H1 (cell line): ENCODE data around the gene ZSCAN4. TPM values are rescaled to one million over a fixed set of nuclear protein-coding genes. Genes with fewer than 3 reads are reported as not detected.

Experiments used
- CTCF ChIA-PET: fragments of 300-600 bp; sonication (Branson Sonifier 250); formaldehyde crosslinking; loops from one replicate; lab custom pipeline; 2021; ENCODE audit not compliant: partially characterized antibody; lab: Charles Lee
- POLR2A ChIA-PET: fragments of 300-600 bp; sonication (Branson Sonifier 250); formaldehyde crosslinking; loops from one replicate; lab custom pipeline; 2021; ENCODE audit warnings: inconsistent platforms; ENCODE audit not compliant: partially characterized antibody; lab: Charles Lee
- DNase-seq, 2 experiments: peaks; one replicate each; pipeline versions ENCODE4 v3.0.0 to v3.0.0-alpha.2; 2010 to 2022; ENCODE audit warnings: low spot score in 2 of 2, low read depth in 1 of 2, mixed read lengths in 1 of 2
- FAIRE-seq: peaks from 2 replicates; lab custom pipeline; 2011; peaks lifted over from hg19 to GRCh38; lab: Jason Lieb, UNC
- H2AFZ ChIP-seq: 2 replicates; pipeline ENCODE4 v1.8.1; 2012; ENCODE audit warnings: low read length, inconsistent platforms
- H2AK5ac ChIP-seq: 2 replicates; pipeline ENCODE4 v1.6.1; 2013; ENCODE audit warnings: low read depth, low read length
- H2BK120ac ChIP-seq: replicated peaks from 2 replicates; pipeline ENCODE3; 2013; ENCODE audit warnings: low read depth, low read length, inconsistent platforms
- H2BK12ac ChIP-seq: 2 replicates; pipeline ENCODE4 v1.6.1; 2013; ENCODE audit warnings: low read depth, low read length
- H2BK15ac ChIP-seq: 2 replicates; pipeline ENCODE4 v1.6.1; 2013; ENCODE audit warnings: low read length
- H2BK20ac ChIP-seq: 2 replicates; pipeline ENCODE4 v1.6.1; 2013; ENCODE audit warnings: low read length
- H2BK5ac ChIP-seq: 2 replicates; pipeline ENCODE4 v1.6.1; 2013; ENCODE audit warnings: low read depth, low read length
- H3K14ac ChIP-seq: 2 replicates; pipeline ENCODE4 v1.6.1; 2013; ENCODE audit warnings: inconsistent platforms; ENCODE audit not compliant: insufficient read length
- H3K18ac ChIP-seq: 2 replicates; pipeline ENCODE4 v1.6.1; 2013; ENCODE audit warnings: low read length; ENCODE audit errors: extremely low read depth
- H3K23ac ChIP-seq: 2 replicates; pipeline ENCODE4 v1.6.1; 2013; ENCODE audit warnings: inconsistent platforms; ENCODE audit not compliant: insufficient read length
- H3K23me2 ChIP-seq: 2 replicates; pipeline ENCODE4 v1.6.1; 2013; ENCODE audit warnings: low read depth, low read length
- H3K27ac ChIP-seq: 2 replicates; pipeline ENCODE4 v1.6.1; 2011; ENCODE audit warnings: low read depth, low read length, inconsistent platforms
- H3K27me3 ChIP-seq, 4 experiments: replicated peaks in 1 of 4; 1 replicate in 1 of 4; 2 replicates in 3 of 4; pipeline versions ENCODE4 v1.6.1 to v1.8.1; 2011 to 2013; ENCODE audit warnings: low read length in 3 of 4, mild to moderate bottlenecking in 3 of 4, inconsistent platforms in 2 of 4, mixed read lengths in 2 of 4, moderate library complexity in 1 of 4; ENCODE audit not compliant: control insufficient read depth in 3 of 4, insufficient read depth in 3 of 4; ENCODE audit errors: extremely low read depth in 1 of 4
- H3K36me3 ChIP-seq, 4 experiments: 2 replicates each; pipeline versions ENCODE4 v1.6.1 to v1.8.1; 2011 to 2013; ENCODE audit warnings: mild to moderate bottlenecking in 4 of 4, low read length in 3 of 4, moderate library complexity in 2 of 4, control low read depth in 1 of 4, inconsistent platforms in 1 of 4; ENCODE audit not compliant: insufficient read depth in 4 of 4, control insufficient read depth in 2 of 4
- H3K4ac ChIP-seq: replicated peaks from 2 replicates; pipeline ENCODE3; 2013; ENCODE audit warnings: low read length, low read depth, mixed read lengths, inconsistent platforms; ENCODE audit not compliant: insufficient read length
- H3K4me1 ChIP-seq, 4 experiments: replicated peaks in 1 of 4; 1 replicate in 1 of 4; 2 replicates in 3 of 4; pipeline versions ENCODE4 v1.6.1 to v1.8.1; 2011 to 2013; ENCODE audit warnings: low read length in 3 of 4, inconsistent platforms in 2 of 4, mixed read lengths in 1 of 4; ENCODE audit not compliant: insufficient read depth in 4 of 4, control insufficient read depth in 3 of 4
- H3K4me2 ChIP-seq, 2 experiments: 2 replicates each; pipeline versions ENCODE4 v1.6.1 to v1.8.1; 2011 to 2013; ENCODE audit warnings: low read depth in 2 of 2, low read length in 2 of 2, control low read depth in 1 of 2, inconsistent platforms in 1 of 2, mild to moderate bottlenecking in 1 of 2; ENCODE audit not compliant: insufficient read depth in 1 of 2
- H3K4me3 ChIP-seq, 4 experiments: fragments of 200-600, 300-600 bp in 1 of 4; sonication (generic), shearing (Covaris generic), sonication (Bioruptor Twin) in 1 of 4; 2 replicates each; pipeline versions ENCODE4 v1.5.1 to v1.8.1; 2011 to 2016; ENCODE audit warnings: low read length in 4 of 4, low read depth in 3 of 4, control low read depth in 2 of 4, inconsistent platforms in 2 of 4, mild to moderate bottlenecking in 2 of 4, mixed read lengths in 1 of 4, moderate library complexity in 1 of 4; ENCODE audit not compliant: insufficient read depth in 2 of 4; ENCODE audit errors: extremely low read depth in 1 of 4
- H3K56ac ChIP-seq: replicated peaks from 2 replicates; pipeline ENCODE3; 2013; ENCODE audit warnings: low read depth, mild to moderate bottlenecking, mixed read lengths, low read length, inconsistent platforms; ENCODE audit not compliant: insufficient read length
- H3K79me1 ChIP-seq: 2 replicates; pipeline ENCODE4 v1.6.1; 2013; ENCODE audit warnings: low read depth, low read length, control low read depth
- H3K79me2 ChIP-seq, 2 experiments: 2 replicates each; pipeline versions ENCODE4 v1.6.1 to v1.8.1; 2012 to 2013; ENCODE audit warnings: low read length in 2 of 2, mild to moderate bottlenecking in 2 of 2, inconsistent platforms in 1 of 2; ENCODE audit not compliant: insufficient read depth in 2 of 2, control insufficient read depth in 1 of 2
- H3K9ac ChIP-seq, 4 experiments: replicated peaks in 1 of 4; 1 replicate in 1 of 4; 2 replicates in 3 of 4; pipeline versions ENCODE4 v1.6.1 to v1.8.1; 2011 to 2013; ENCODE audit warnings: low read depth in 3 of 4, low read length in 3 of 4, control low read depth in 2 of 4, mild to moderate bottlenecking in 2 of 4, moderate library complexity in 2 of 4, inconsistent platforms in 1 of 4; ENCODE audit errors: extremely low read depth in 1 of 4
- H3K9me3 ChIP-seq, 2 experiments: 2 replicates each; pipeline versions ENCODE4 v1.6.1 to v1.8.1; 2012 to 2013; ENCODE audit warnings: mild to moderate bottlenecking in 2 of 2, moderate library complexity in 2 of 2, control low read depth in 1 of 2, inconsistent platforms in 1 of 2, low read depth in 1 of 2, low read length in 1 of 2, mixed read lengths in 1 of 2; ENCODE audit not compliant: insufficient read depth in 2 of 2
- H4K20me1 ChIP-seq, 2 experiments: replicated peaks in 1 of 2; 2 replicates each; pipeline versions ENCODE3 to v1.8.1; 2011 to 2013; ENCODE audit warnings: inconsistent platforms in 2 of 2, low read length in 2 of 2, mild to moderate bottlenecking in 1 of 2; ENCODE audit not compliant: insufficient read depth in 2 of 2, control insufficient read depth in 1 of 2
- H4K5ac ChIP-seq: 2 replicates; pipeline ENCODE4 v1.6.1; 2013; ENCODE audit warnings: low read length, low read depth, mixed read lengths, inconsistent platforms; ENCODE audit not compliant: insufficient read length
- H4K8ac ChIP-seq: 2 replicates; pipeline ENCODE4 v1.8.0; 2013; ENCODE audit warnings: mild to moderate bottlenecking, moderate library complexity, low read length, inconsistent platforms; ENCODE audit not compliant: insufficient read depth; ENCODE audit errors: extremely low read depth
- H4K91ac ChIP-seq: replicated peaks from 2 replicates; pipeline ENCODE3; 2013; ENCODE audit warnings: low read length, mixed read lengths, inconsistent platforms; ENCODE audit not compliant: insufficient read length
- ASH2L ChIP-seq: fragments of 200-600, 300-600 bp; sonication (generic); IDR thresholded peaks from one replicate; pipeline ENCODE4 v1.7.1; 2017; ENCODE audit warnings: low read length
- BACH1 ChIP-seq: IDR thresholded peaks from 2 replicates; pipeline ENCODE4 v1.6.1; 2012; ENCODE audit warnings: low read length, improper control_type of control experiment
- CEBPB ChIP-seq: IDR thresholded peaks from 2 replicates; pipeline ENCODE4 v1.6.1; 2012; ENCODE audit warnings: low read depth, low read length
- CHD1 ChIP-seq: IDR thresholded peaks from 2 replicates; pipeline ENCODE4 v1.6.1; 2012; ENCODE audit warnings: low read depth, low read length, improper control_type of control experiment
- CHD2 ChIP-seq: IDR thresholded peaks from 2 replicates; pipeline ENCODE4 v1.6.1; 2012; ENCODE audit warnings: low read length, improper control_type of control experiment
- CREB1 ChIP-seq: IDR thresholded peaks from 2 replicates; pipeline ENCODE4 v1.6.1; 2012; ENCODE audit warnings: inconsistent platforms
- E2F6 ChIP-seq: IDR thresholded peaks from 2 replicates; pipeline ENCODE4 v1.6.1; 2012; ENCODE audit warnings: inconsistent platforms
- HDAC2 ChIP-seq, 2 experiments: fragments of 300-600 bp in 1 of 2; sonication (generic) in 1 of 2; IDR thresholded peaks; 2 replicates each; pipeline ENCODE4 v1.6.1; 2011 to 2012; ENCODE audit warnings: low read depth in 2 of 2, low read length in 2 of 2, mild to moderate bottlenecking in 2 of 2, moderate library complexity in 2 of 2, borderline replicate concordance in 1 of 2, inconsistent platforms in 1 of 2
- HDAC6 ChIP-seq: IDR thresholded peaks from one replicate; pipeline ENCODE4 v1.7.1; 2012; ENCODE audit warnings: low read depth, mild to moderate bottlenecking, inconsistent platforms, low read length, moderate library complexity
- MAFK ChIP-seq: IDR thresholded peaks from 2 replicates; pipeline ENCODE4 v1.6.1; 2012; ENCODE audit warnings: low read depth, mild to moderate bottlenecking, improper control_type of control experiment, low read length
- RBBP5 ChIP-seq: IDR thresholded peaks from 2 replicates; pipeline ENCODE4 v1.7.1; 2012; ENCODE audit warnings: low read depth, mild to moderate bottlenecking, inconsistent platforms, low read length, moderate library complexity, borderline replicate concordance
- RFX5 ChIP-seq: IDR thresholded peaks from 2 replicates; pipeline ENCODE4 v1.6.1; 2011; ENCODE audit warnings: low read depth, low read length, improper control_type of control experiment, borderline replicate concordance
- TBP ChIP-seq: IDR thresholded peaks from 2 replicates; pipeline ENCODE4 v1.6.1; 2011; ENCODE audit warnings: low read depth, low read length, improper control_type of control experiment
- TEAD4 ChIP-seq: IDR thresholded peaks from 2 replicates; pipeline ENCODE4 v1.6.1; 2012; ENCODE audit warnings: low read depth, low read length, inconsistent platforms, mixed read lengths
- WGBS, 2 experiments: shearing (Covaris generic) in 1 of 2; methylation state at CpG; one replicate each; pipeline versions ENCODE4 v1.1.6 to v1.1.7; 2013 to 2015; ENCODE audit warnings: low lambda C conversion rate in 2 of 2, mixed read lengths in 2 of 2, inconsistent platforms in 1 of 2, low coverage in 1 of 2, missing lambda C conversion rate in 1 of 2; ENCODE audit not compliant: insufficient replicate concordance in 2 of 2, insufficient coverage in 1 of 2, insufficient read length in 1 of 2; ENCODE audit errors: extremely low coverage in 1 of 2, missing lambda C conversion rate in 1 of 2; 5-methylcytosine and 5-hydroxymethylcytosine counted together
- polyA plus RNA-seq, 7 experiments: library from polyadenylated mRNA; depleted of rRNA in 3 of 7; stranded (reverse) in 5 of 7; unstranded in 2 of 7; fragments of >200 nt in 5 of 7; fragments of 200-250 nt in 2 of 7; gene quantifications; 1 replicate in 5 of 7; 2 replicates in 1 of 7; 4 replicates in 1 of 7; pipeline versions ENCODE4 v1.2.1 to v1.2.3, GENCODE V29; 2011 to 2013; ENCODE audit warnings: missing spikeins in 2 of 7, mixed read lengths in 2 of 7
- total RNA-seq: library from RNA; stranded (reverse); fragmentation: NEBNext Ultra II Directional; extraction: Animal tissue kit (Norgen Biotek cat#: 25700); gene quantifications from 2 replicates; pipeline ENCODE4 v1.2.1, GENCODE V29; 2021

Gene ZSCAN4
- total and polyA plus RNA-seq, 2 of the 8 experiments (the other 6 are each of a cell fraction or from before 2014, with no cell fraction given) = not detected

DNA sequence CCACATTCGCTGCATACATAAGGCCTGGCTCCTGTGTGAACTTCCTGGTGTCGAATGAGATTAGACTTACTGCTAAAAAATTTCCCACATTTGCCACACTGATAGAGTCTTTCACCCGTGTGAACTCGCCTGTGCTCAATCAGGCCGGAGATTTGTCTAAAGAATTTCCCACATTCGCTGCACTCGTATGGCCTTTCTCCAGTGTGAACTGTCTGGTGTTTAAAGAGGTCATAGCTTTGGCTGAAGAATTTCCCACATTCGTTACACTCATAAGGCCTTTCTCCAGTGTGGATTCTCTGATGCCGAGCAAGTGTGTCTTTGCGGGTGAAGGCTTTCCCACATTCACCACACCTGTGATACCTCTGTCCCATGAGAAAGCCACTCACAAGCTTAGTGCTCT is 52.1 kb downstream of the ZSCAN4 start:
- Histone ChIP-seq H2BK15ac (no peak overlapping the region), H4K5ac (no peak overlapping the region), H3K27ac (no peak overlapping the region), H2BK12ac (no peak overlapping the region), H3K56ac (no peak overlapping the region), H3K36me3 (peaks cover 11 to 32% (median 25%) of the 10 kb centered on the region in 4 experiments; a peak in 7 of 8 replicates), H3K4me1 (peaks cover 0 to 8% (median 5%) of the 10 kb centered on the region in 4 experiments; a peak in 4 of 7 replicates), H3K4ac (no peak overlapping the region), H3K9ac (no peak overlapping the region), H3K14ac (no peak overlapping the region), H3K4me3 (no peak overlapping the region), H3K9me3 (peaks cover 7 to 9% of the 10 kb centered on the region in 2 experiments; a peak in 3 of 4 replicates), H4K20me1 (peaks cover 0 to 7% of the 10 kb centered on the region in 2 experiments), H3K79me1 (no peaks in the 10 kb centered on the region), H3K18ac (no peak overlapping the region), H2BK120ac (no peak overlapping the region), H2AK5ac (no peak overlapping the region), H2BK5ac (no peak overlapping the region), H4K91ac (no peak overlapping the region), H4K8ac (no peak overlapping the region), H3K27me3 (0 out of 7 replicates have a peak, but pooled peaks cover 0 to 2% (median 0%) of the 10 kb centered on the region in 4 experiments), H3K23ac (no peak overlapping the region), H3K4me2 (no peak overlapping the region), H3K79me2 (peaks cover 0 to 2% of the 10 kb centered on the region in 2 experiments; a peak in 1 of 4 replicates), H2AFZ (no peak overlapping the region), H3K23me2 (no peaks in the 10 kb centered on the region), H2BK20ac (no peak overlapping the region)
- CTCF ChIA-PET = no interaction called here
- DNase-seq (peak in 1 of 2 experiments; percentile 32), FAIRE-seq (no peak)
- 93% methylated on average over 9 of the region's 10 CpGs; no CpG with 5 or more reads in 1 of the 2 experiments for WGBS, 2 experiments
- POLR2A ChIA-PET = interaction anchor here (0.6 to 5.4 kb wide), 2 partner anchors 12 to 50 kb away, joined by 3 to 43 read pairs; partner anchors contain the start of gene ZNF154
- TF ChIP-seq TEAD4 = no peak
- TF ChIP-seq MAFK = no peak
- no peak for TF ChIP-seq CHD2
- no peak for TF ChIP-seq HDAC2 (IDR thresholded peaks at IDR 0.05; ENCODE audit: borderline replicate concordance in 1 of 2, low read depth in 2 of 2, low read length in 2 of 2)
- no peak for TF ChIP-seq RFX5
- TF ChIP-seq ASH2L = no peak
- no peak for TF ChIP-seq RBBP5
- TF ChIP-seq HDAC6 = no peak
- TF ChIP-seq E2F6 = no peak
- no peak for TF ChIP-seq CREB1
- TF ChIP-seq BACH1 = no peak
- TF ChIP-seq CEBPB = no peak
- no peak for TF ChIP-seq CHD1
- no peak for TF ChIP-seq TBP
